Skeletal muscle tissue (tissue), 4 donors: ENCODE results near the gene KAT5. TPM values are rescaled to one million over a fixed set of nuclear protein-coding genes. Genes with fewer than 3 reads are reported as not detected.
A peak's percentile ranks its signal among the peaks of the same experiment; 100 is the strongest.
"Not testable (repeated sequence)": the region's sequence is repeated elsewhere in the genome, so short reads cannot be mapped to it uniquely, and the experiment has no call there.

Experiments
- H3K27ac ChIP-seq: one replicate; pipeline ENCODE4 v1.7.0; 2013; ENCODE audit warnings: mild to moderate bottlenecking, low read depth, low read length, inconsistent platforms
- H3K27me3 ChIP-seq, 3 donors: one replicate each; pipeline ENCODE4 v1.7.0; 2013; ENCODE audit warnings: low read length in 3 of 3; ENCODE audit not compliant: control insufficient read depth in 3 of 3, insufficient read depth in 3 of 3
- H3K36me3 ChIP-seq, 3 donors: one replicate each; pipeline ENCODE4 v1.7.0; 2013; ENCODE audit warnings: low read length in 3 of 3; ENCODE audit not compliant: control insufficient read depth in 3 of 3, insufficient read depth in 3 of 3
- H3K4me1 ChIP-seq, 3 donors: one replicate each; pipeline ENCODE4 v1.7.0; 2013; ENCODE audit warnings: low read length in 3 of 3, mild to moderate bottlenecking in 3 of 3; ENCODE audit not compliant: control insufficient read depth in 3 of 3, insufficient read depth in 3 of 3
- H3K4me3 ChIP-seq, 3 donors: one replicate each; pipeline ENCODE4 v1.7.0; 2013; ENCODE audit warnings: low read length in 3 of 3
- H3K9ac ChIP-seq, 3 donors: one replicate each; pipeline ENCODE4 v1.7.0; 2013; ENCODE audit warnings: low read length in 3 of 3, mild to moderate bottlenecking in 3 of 3, moderate library complexity in 2 of 3, low read depth in 1 of 3
- H3K9me3 ChIP-seq, 3 donors: one replicate each; pipeline ENCODE4 v1.7.0; 2013; ENCODE audit warnings: low read length in 3 of 3; ENCODE audit not compliant: control insufficient read depth in 3 of 3
- total RNA-seq: library from RNA; depleted of rRNA; stranded (reverse); fragments of >200 nt; gene quantifications from one replicate; pipeline ENCODE4 v1.2.3, GENCODE V29; 2014
- donor health status: Osteomylitis.

Gene KAT5
- total RNA-seq, 1 donor from 2014 or later = 44.9 TPM

DNA sequence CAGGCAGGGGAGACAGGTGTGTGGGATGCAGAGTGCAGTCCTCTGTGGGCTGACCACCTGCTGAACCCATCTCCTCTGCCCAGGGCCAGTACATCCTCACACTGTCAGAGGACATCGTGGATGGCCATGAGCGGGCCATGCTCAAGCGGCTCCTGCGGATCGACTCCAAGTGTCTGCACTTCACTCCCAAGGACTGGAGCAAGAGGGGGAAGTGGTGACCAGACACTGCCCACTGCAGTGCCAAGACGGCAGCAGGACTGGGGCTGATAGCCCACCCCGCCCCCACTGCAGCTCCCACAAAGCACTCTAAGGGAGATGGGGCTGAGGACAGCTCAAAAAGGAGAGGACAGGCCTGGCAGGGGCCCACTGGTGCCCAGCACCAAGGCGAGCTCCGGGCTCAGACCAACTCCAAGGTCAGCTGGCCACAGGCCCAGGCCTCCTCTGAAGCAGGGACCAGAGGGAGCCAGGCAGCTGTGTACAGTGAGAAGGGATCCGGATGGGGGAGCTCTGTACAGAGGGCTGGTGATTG is 7.0 kb downstream of the KAT5 start:
- Histone ChIP-seq H3K4me1 (peaks cover 21 to 34% (median 21%) of the 10 kb centered on the region in 3 donors), H3K9ac (peak overlapping the region; percentile 7 to 85 (median 57)), H3K36me3 (peaks cover 50 to 58% (median 52%) of the 10 kb centered on the region in 3 donors), H3K27me3 (no peaks in the 10 kb centered on the region), H3K4me3 (peak overlapping the region in 1 of 3 donors; percentile 96), H3K27ac (no peak overlapping the region), H3K9me3 (no peaks in the 10 kb centered on the region)

DNA sequence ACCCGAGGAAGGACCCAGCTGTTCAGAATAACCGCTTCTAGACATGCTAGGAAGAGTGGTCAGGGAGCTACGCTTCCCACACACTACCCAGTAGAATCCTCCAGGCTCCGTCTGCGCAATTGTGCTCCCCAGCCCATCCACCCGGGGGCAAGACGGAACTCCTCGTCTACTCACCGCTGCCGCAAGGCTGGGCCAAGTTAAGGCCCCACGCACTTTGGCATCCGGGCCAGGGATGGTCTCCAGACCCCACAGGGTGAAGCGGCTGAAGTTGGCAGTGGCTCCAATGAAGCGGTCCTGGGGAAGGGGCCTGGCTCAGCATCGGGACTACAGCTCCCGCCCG is 7.8 kb downstream of the KAT5 start:
- peak overlapping the region; percentile 63 to 87 (median 85) for H3K9ac ChIP-seq
- H3K9me3 ChIP-seq = no peaks in the 10 kb centered on the region
- peaks cover 21 to 26% (median 21%) of the 10 kb centered on the region in 3 donors for H3K4me1 ChIP-seq
- peaks cover 42 to 50% (median 44%) of the 10 kb centered on the region in 3 donors for H3K36me3 ChIP-seq
- no peaks in the 10 kb centered on the region for H3K27me3 ChIP-seq
- peak overlapping the region; percentile 89 to 96 (median 96) for H3K4me3 ChIP-seq
- H3K27ac ChIP-seq = peak overlapping the region; percentile 62

DNA sequence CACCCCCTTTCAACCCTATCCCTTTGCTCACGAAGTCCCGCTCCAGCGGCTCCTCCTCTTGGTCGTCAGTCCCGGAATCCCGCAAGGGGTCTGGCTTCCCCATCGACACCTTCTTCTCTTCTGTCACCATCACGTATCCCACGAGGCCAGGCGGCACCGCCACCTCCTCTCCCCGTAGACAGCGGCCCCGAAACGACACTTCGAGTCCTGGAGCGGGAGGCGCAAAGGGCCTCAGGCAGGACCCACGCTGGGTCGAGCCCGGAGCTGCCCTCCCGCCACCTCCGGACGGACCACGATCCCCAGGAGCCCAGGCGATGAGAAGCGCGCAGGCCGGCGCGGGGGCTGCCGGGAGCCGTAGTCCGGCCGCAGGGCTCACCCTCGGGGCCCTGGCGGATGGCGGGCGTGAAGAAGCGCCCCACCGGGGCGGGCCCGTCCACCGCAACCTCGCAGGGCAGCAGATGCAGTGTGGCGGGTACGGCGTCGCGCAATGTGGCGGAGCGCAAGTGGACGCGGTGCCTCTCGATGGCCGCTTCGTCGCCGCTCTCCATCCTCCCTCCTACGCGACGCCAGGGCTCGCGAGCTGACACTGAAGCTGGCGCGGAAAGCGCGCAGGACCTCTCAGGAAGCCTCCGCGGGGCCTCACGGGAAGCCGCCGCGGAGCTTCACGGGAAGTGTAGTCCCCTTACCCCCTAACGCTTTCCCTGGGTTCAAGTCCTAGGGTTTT is 8.3 kb downstream of the KAT5 start, which contains the start of gene RNASEH2C:
RNASEH2C (minus strand) TSS at position 588 of the 724 bp plus-strand sequence; CDS start at position 548, 40 bp downstream.
- peaks cover 37 to 44% (median 40%) of the 10 kb centered on the region in 3 donors for H3K36me3 ChIP-seq
- H3K9ac ChIP-seq = peak within 1 kb of the TSS; percentile 63 to 87 (median 85)
- no peaks in the 10 kb centered on the region for H3K9me3 ChIP-seq
- peak within 1 kb of the TSS; percentile 89 to 96 (median 96) for H3K4me3 ChIP-seq
- peaks cover 21 to 24% (median 21%) of the 10 kb centered on the region in 3 donors for H3K4me1 ChIP-seq
- no peaks in the 10 kb centered on the region for H3K27me3 ChIP-seq
- H3K27ac ChIP-seq = peak within 1 kb of the TSS; percentile 62

DNA sequence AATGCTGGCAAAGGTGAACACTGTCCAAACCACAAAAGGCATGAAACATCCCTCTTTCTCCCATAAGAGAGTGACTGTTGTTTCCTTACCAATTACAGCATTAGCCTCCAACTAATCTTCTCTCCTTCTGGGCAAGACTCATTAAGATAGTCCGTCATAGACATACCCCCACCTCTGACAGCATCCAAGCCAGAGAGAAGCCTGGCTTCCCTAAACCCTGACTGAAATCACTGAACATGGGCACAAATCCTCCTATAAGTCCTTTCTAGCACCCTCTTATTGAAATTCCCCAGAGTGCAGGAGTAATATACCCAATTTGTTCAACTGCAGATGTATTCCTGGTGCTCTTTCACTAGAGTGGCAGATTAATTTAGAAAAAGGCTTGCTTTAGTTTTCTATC is 10.2 kb downstream of the KAT5 start:
- no peaks in the 10 kb centered on the region for H3K9me3 ChIP-seq
- peaks cover 17 to 24% (median 21%) of the 10 kb centered on the region in 3 donors for H3K4me1 ChIP-seq
- H3K27ac ChIP-seq = no peak overlapping the region
- no peaks in the 10 kb centered on the region for H3K27me3 ChIP-seq
- H3K4me3 ChIP-seq = no peak overlapping the region
- H3K9ac ChIP-seq = no peak overlapping the region
- peaks cover 20 to 26% (median 23%) of the 10 kb centered on the region in 3 donors for H3K36me3 ChIP-seq

DNA sequence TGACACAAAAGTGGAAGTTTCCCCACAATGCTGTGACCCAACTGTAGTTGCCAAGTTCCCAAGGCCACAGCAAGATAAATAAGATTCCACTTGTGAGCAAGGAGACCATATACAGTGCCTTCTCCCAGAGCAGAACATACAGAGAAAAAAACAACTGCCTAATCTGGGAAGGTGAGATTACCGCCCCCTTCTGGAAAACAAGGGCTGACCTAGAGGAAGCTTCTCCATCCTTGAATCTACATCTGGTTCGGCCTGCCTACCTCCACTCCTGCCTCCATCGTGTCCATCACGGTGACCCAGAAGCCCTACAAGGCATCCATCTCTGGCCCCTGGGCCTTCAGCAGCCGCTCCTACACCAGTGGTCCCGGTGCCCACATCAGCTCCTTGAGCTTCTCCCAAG is 14.6 kb downstream of the KAT5 start:
- Histone ChIP-seq H3K9ac (no peak overlapping the region), H3K36me3 (no peaks in the 10 kb centered on the region), H3K4me1 (no peaks in the 10 kb centered on the region), H3K4me3 (no peak overlapping the region), H3K27me3 (peaks cover 0 to 3% (median 3%) of the 10 kb centered on the region in 3 donors), H3K9me3 (no peaks in the 10 kb centered on the region), H3K27ac (no peak overlapping the region)

DNA sequence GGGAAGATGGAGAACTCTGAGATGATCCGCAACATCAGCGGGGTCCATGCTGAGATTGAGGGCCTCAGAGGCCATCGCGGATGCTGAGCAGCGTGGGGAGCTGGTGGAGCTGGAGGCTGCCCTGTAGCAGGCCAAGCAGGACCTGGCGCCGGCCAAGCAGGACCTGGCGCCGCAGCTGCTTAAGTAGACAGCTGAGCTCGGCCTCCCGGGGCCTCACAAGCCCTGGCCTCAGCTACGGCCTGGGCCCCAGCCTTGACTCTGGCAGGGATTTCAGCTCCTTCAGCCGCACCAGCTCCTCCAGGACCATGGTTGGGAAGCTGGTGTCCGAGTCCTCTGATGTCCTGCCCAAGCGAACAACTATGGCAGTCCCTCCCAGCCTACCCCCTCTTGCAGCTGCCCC is 15.8 kb downstream of the KAT5 start:
- no peak overlapping the region for H3K9ac ChIP-seq
- H3K27ac ChIP-seq = no peak overlapping the region
- no peaks in the 10 kb centered on the region for H3K9me3 ChIP-seq
- no peaks in the 10 kb centered on the region for H3K36me3 ChIP-seq
- no peaks in the 10 kb centered on the region for H3K4me1 ChIP-seq
- no peak overlapping the region for H3K4me3 ChIP-seq
- H3K27me3 ChIP-seq = peaks cover 0 to 3% (median 3%) of the 10 kb centered on the region in 3 donors

DNA sequence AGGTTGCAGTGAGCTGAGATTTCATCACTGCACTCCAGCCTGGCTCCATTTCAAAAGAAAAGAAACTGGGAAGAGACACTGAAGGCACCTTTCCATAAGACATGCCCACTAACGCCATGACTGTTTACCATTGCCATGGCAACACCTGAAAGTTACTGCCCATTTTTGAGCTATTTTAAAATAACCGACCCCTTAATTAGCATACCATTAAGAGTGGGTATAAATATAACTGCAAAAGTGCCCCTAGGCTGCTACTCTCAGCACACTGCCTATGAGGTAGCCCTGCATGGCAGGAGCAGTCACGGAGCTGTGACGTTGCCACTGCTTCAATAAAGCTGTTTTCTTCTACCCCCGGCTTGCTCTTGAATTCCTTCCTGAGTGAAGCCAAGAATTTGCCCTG is 18.4 kb downstream of the KAT5 start:
- Histone ChIP-seq H3K9ac (no peak overlapping the region), H3K36me3 (no peaks in the 10 kb centered on the region), H3K9me3 (no peaks in the 10 kb centered on the region), H3K4me1 (no peaks in the 10 kb centered on the region), H3K27ac (no peak overlapping the region), H3K27me3 (peaks cover 0 to 3% (median 3%) of the 10 kb centered on the region in 3 donors), H3K4me3 (no peak overlapping the region)

DNA sequence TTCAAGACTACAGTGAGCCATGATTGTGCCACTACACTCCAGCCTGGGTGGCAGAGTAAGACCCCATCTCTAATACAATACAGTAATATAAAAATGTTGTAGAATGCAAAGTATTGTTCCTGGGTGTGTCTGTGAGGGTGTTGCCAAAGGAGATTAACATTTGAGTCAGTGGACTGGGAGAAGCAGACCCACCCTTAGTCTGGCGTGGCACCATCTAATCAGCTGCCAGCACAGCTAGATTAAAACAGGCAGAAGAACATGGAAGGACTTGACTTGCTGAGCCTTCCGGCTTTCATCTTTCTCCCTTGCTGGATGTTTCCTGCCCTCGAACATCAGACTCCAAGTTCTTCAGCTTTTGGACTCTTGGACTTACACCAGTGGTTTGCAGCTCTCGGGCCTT is 23.1 kb downstream of the KAT5 start:
- H3K27ac ChIP-seq, H3K9me3 ChIP-seq, H3K9ac ChIP-seq, H3K27me3 ChIP-seq, H3K36me3 ChIP-seq, H3K4me3 ChIP-seq, H3K4me1 ChIP-seq: not testable (repeated sequence)

DNA sequence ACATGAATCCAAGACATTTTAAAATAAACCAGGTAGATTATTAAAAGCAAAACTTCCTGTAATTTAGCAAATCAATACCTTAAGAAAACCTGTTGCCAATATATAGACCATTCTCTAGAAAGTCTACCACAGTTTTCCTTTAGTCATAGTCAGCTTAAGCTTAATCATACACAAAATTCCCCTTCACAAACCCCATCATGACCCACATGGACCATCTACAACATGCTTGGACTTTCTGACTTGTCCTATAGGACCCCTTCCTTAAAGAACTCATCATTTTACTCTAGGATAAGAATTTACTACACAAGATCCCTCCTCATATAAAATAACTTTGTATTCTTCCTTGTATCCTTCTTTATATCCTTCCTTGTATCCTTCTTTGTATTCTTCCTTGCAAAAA is 24.8 kb downstream of the KAT5 start:
- Histone ChIP-seq H3K27me3 (peaks cover 6 to 15% (median 12%) of the 10 kb centered on the region in 3 donors), H3K9me3 (no peaks in the 10 kb centered on the region), H3K27ac (no peak overlapping the region), H3K4me1 (no peaks in the 10 kb centered on the region), H3K36me3 (no peaks in the 10 kb centered on the region), H3K4me3 (no peak overlapping the region), H3K9ac (no peak overlapping the region)

DNA sequence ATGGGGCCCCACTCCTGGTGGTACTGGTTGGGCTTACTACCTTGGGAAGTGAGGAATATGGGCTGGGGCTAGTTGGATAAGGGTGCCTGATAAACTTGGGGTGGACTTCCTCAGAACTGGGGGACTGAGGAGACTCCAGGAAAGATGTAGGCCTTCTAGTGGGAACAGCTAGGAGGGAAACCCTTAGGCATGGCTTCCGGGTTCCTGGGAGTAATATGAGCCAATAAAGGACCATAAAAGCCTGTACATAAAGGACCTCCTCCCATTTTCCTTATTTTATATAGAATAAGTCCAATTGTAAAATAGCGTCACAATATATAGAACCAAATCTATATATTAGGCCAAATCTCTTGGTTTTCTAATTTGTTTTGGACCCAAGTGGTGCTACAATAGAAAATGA is 27.0 kb downstream of the KAT5 start:
- Histone ChIP-seq H3K27ac (no peak overlapping the region), H3K4me1 (no peaks in the 10 kb centered on the region), H3K9me3 (no peaks in the 10 kb centered on the region), H3K27me3 (peaks cover 6 to 18% (median 12%) of the 10 kb centered on the region in 3 donors), H3K4me3 (no peak overlapping the region), H3K36me3 (no peaks in the 10 kb centered on the region), H3K9ac (no peak overlapping the region)
